Measurements from ENCODE around the gene FIBP.
A peak's percentile ranks its signal among the peaks of the same experiment; 100 is the strongest.

Gene FIBP

GRCh38 chr11:65888163-65888814 is at the start of gene FIBP:
Gene FIBP, minus strand, starts transcription at chr11:65888471. Its CDS starts 53 bp downstream, at chr11:65888418.
- Mint-ChIP-seq H3K9me3 (no peaks in the 10 kb centered on the region), H3K4me1 (peaks cover 45% of the 10 kb centered on the region), H3K27ac (peak within 1 kb of the TSS; percentile 83), H3K4me3 (peak within 1 kb of the TSS; percentile 98), H3K36me3 (peaks cover 11% of the 10 kb centered on the region), H3K27me3 (no peaks in the 10 kb centered on the region)

GRCh38 chr11:65937766-65938165 is 49.5 kb upstream of the FIBP start:
- no peaks in the 10 kb centered on the region for H3K36me3 Mint-ChIP-seq
- H3K27me3 Mint-ChIP-seq: no peaks in the 10 kb centered on the region
- H3K4me3 Mint-ChIP-seq: no peak overlapping the region
- no peak overlapping the region for H3K27ac Mint-ChIP-seq
- no peaks in the 10 kb centered on the region for H3K9me3 Mint-ChIP-seq
- H3K4me1 Mint-ChIP-seq: no peaks in the 10 kb centered on the region

- Mint-ChIP-seq H3K9me3 (no peaks in the 10 kb centered on the region), H3K27ac (no peak overlapping the region), H3K36me3 (no peaks in the 10 kb centered on the region), H3K4me1 (peaks cover 13% of the 10 kb centered on the region), H3K4me3 (no peak overlapping the region), H3K27me3 (no peaks in the 10 kb centered on the region)
Observed at GRCh38 chr11:65934014-65934413, 45.7 kb upstream of the FIBP start.

GRCh38 chr11:65932558-65932919 is 44.3 kb upstream of the FIBP start:
- Mint-ChIP-seq H3K9me3 (no peaks in the 10 kb centered on the region), H3K27ac (no peak overlapping the region), H3K4me3 (no peak overlapping the region), H3K36me3 (no peaks in the 10 kb centered on the region), H3K27me3 (no peaks in the 10 kb centered on the region), H3K4me1 (peaks cover 28% of the 10 kb centered on the region)

- Mint-ChIP-seq H3K27me3 (no peaks in the 10 kb centered on the region), H3K9me3 (no peaks in the 10 kb centered on the region), H3K36me3 (no peaks in the 10 kb centered on the region), H3K4me3 (no peak overlapping the region), H3K4me1 (peaks cover 34% of the 10 kb centered on the region), H3K27ac (no peak overlapping the region)
Observed at GRCh38 chr11:65931773-65932557, 43.7 kb upstream of the FIBP start.

GRCh38 chr11:65928667-65929066 is 40.4 kb upstream of the FIBP start:
- Mint-ChIP-seq H3K4me3 (peak overlapping the region; percentile 76), H3K27ac (peak overlapping the region; percentile 93), H3K36me3 (no peaks in the 10 kb centered on the region), H3K4me1 (peaks cover 36% of the 10 kb centered on the region), H3K27me3 (no peaks in the 10 kb centered on the region), H3K9me3 (no peaks in the 10 kb centered on the region)

- Mint-ChIP-seq H3K9me3 (no peaks in the 10 kb centered on the region), H3K27me3 (no peaks in the 10 kb centered on the region), H3K4me1 (peaks cover 40% of the 10 kb centered on the region), H3K36me3 (peaks cover 2% of the 10 kb centered on the region), H3K27ac (peak overlapping the region; percentile 93), H3K4me3 (peak overlapping the region; percentile 76)
Observed at GRCh38 chr11:65927904-65928397, 39.7 kb upstream of the FIBP start.

GRCh38 chr11:65925397-65925796 is 37.1 kb upstream of the FIBP start:
- H3K4me3 Mint-ChIP-seq: no peak overlapping the region
- H3K9me3 Mint-ChIP-seq: no peaks in the 10 kb centered on the region
- no peak overlapping the region for H3K27ac Mint-ChIP-seq

GRCh38 chr11:65922565-65922964 is 34.3 kb upstream of the FIBP start:
- H3K4me3 Mint-ChIP-seq: peak overlapping the region; percentile 15
- peak overlapping the region; percentile 63 for H3K27ac Mint-ChIP-seq
- no peaks in the 10 kb centered on the region for H3K27me3 Mint-ChIP-seq
- peaks cover 6% of the 10 kb centered on the region for H3K36me3 Mint-ChIP-seq
- H3K4me1 Mint-ChIP-seq: peaks cover 36% of the 10 kb centered on the region
- no peaks in the 10 kb centered on the region for H3K9me3 Mint-ChIP-seq

More at GRCh38 chr11:65925397-65925796, 37.1 kb upstream of the FIBP start:
- peaks cover 6% of the 10 kb centered on the region for H3K36me3 Mint-ChIP-seq
- H3K4me1 Mint-ChIP-seq: peaks cover 45% of the 10 kb centered on the region
- H3K27me3 Mint-ChIP-seq: no peaks in the 10 kb centered on the region

- H3K27ac Mint-ChIP-seq: no peak overlapping the region
- H3K4me1 Mint-ChIP-seq: peaks cover 34% of the 10 kb centered on the region
- no peaks in the 10 kb centered on the region for H3K9me3 Mint-ChIP-seq
- no peak overlapping the region for H3K4me3 Mint-ChIP-seq
- peaks cover 6% of the 10 kb centered on the region for H3K36me3 Mint-ChIP-seq
- no peaks in the 10 kb centered on the region for H3K27me3 Mint-ChIP-seq
Observed at GRCh38 chr11:65921876-65922275, 33.6 kb upstream of the FIBP start.

- H3K27me3 Mint-ChIP-seq: no peaks in the 10 kb centered on the region
- no peaks in the 10 kb centered on the region for H3K9me3 Mint-ChIP-seq
- peak overlapping the region; percentile 91 for H3K4me3 Mint-ChIP-seq
- H3K27ac Mint-ChIP-seq: no peak overlapping the region
- H3K4me1 Mint-ChIP-seq: peaks cover 41% of the 10 kb centered on the region
- H3K36me3 Mint-ChIP-seq: peaks cover 6% of the 10 kb centered on the region
Observed at GRCh38 chr11:65921033-65921555, 32.8 kb upstream of the FIBP start.

GRCh38 chr11:65920372-65920802 is 32.1 kb upstream of the FIBP start:
- Mint-ChIP-seq H3K36me3 (peaks cover 6% of the 10 kb centered on the region), H3K4me3 (peak overlapping the region; percentile 91), H3K27me3 (no peaks in the 10 kb centered on the region), H3K27ac (peak overlapping the region; percentile 80), H3K4me1 (peaks cover 46% of the 10 kb centered on the region), H3K9me3 (no peaks in the 10 kb centered on the region)

- Mint-ChIP-seq H3K4me3 (peak overlapping the region; percentile 91), H3K4me1 (peaks cover 52% of the 10 kb centered on the region), H3K9me3 (no peaks in the 10 kb centered on the region)
Observed at GRCh38 chr11:65919573-65920371, 31.5 kb upstream of the FIBP start.

GRCh38 chr11:65919141-65919572 is 30.9 kb upstream of the FIBP start, which contains the start of gene DRAP1:
Gene DRAP1, plus strand, starts transcription at chr11:65919426. Its CDS starts 76 bp downstream, at chr11:65919502.
- Mint-ChIP-seq H3K36me3 (peaks cover 6% of the 10 kb centered on the region), H3K4me3 (peak within 1 kb of the TSS; percentile 91)

More at GRCh38 chr11:65919573-65920371, 31.5 kb upstream of the FIBP start:
- peaks cover 6% of the 10 kb centered on the region for H3K36me3 Mint-ChIP-seq
- H3K27ac Mint-ChIP-seq: peak overlapping the region; percentile 90
- no peaks in the 10 kb centered on the region for H3K27me3 Mint-ChIP-seq

More at GRCh38 chr11:65919141-65919572, 30.9 kb upstream of the FIBP start, which contains the start of gene DRAP1:
- Mint-ChIP-seq H3K9me3 (no peaks in the 10 kb centered on the region), H3K27me3 (no peaks in the 10 kb centered on the region), H3K27ac (peak within 1 kb of the TSS; percentile 90), H3K4me1 (peaks cover 57% of the 10 kb centered on the region)

All from activated naive CD4-positive, alpha-beta T cell treated with anti-CD3 and anti-CD28 coated beads, Interleukin-2, amount 50 U/mL, for 24 hours (primary cell).